Trophoblast cell (in vitro differentiated cells and primary cell): ENCODE results near the gene IL17RA.

Experiments used
- DNase-seq, 2 donors: peaks; one replicate each; pipeline ENCODE4 v3.0.0-alpha.2; 2016
- H2AFZ ChIP-seq: 2 replicates; pipeline ENCODE4 v1.6.1; 2013; ENCODE audit warnings: low read length, moderate library complexity, mild to moderate bottlenecking; ENCODE audit not compliant: insufficient read depth, poor library complexity
- H2AK5ac ChIP-seq: 2 replicates; pipeline ENCODE4 v1.6.1; 2013; ENCODE audit warnings: mild to moderate bottlenecking, low read length
- H2BK120ac ChIP-seq: 2 replicates; pipeline ENCODE4 v1.6.1; 2013; ENCODE audit warnings: low read length, mild to moderate bottlenecking, moderate library complexity; ENCODE audit not compliant: insufficient read depth, poor library complexity
- H2BK12ac ChIP-seq: 2 replicates; pipeline ENCODE4 v1.6.1; 2013; ENCODE audit warnings: mild to moderate bottlenecking, low read length, moderate library complexity
- H2BK5ac ChIP-seq: 2 replicates; pipeline ENCODE4 v1.6.1; 2013; ENCODE audit warnings: low read length, low read depth, moderate library complexity, mild to moderate bottlenecking; ENCODE audit not compliant: poor library complexity
- H3K14ac ChIP-seq: 2 replicates; pipeline ENCODE4 v1.6.1; 2013; ENCODE audit warnings: mild to moderate bottlenecking, low read length
- H3K18ac ChIP-seq: 2 replicates; pipeline ENCODE4 v1.6.1; 2013; ENCODE audit warnings: mild to moderate bottlenecking, low read length
- H3K23ac ChIP-seq: 2 replicates; pipeline ENCODE4 v1.6.1; 2013; ENCODE audit warnings: low read length
- H3K27ac ChIP-seq: 2 replicates; pipeline ENCODE4 v1.5.1; 2013; ENCODE audit warnings: low read depth, mild to moderate bottlenecking, inconsistent platforms, low read length, moderate library complexity
- H3K27me3 ChIP-seq: 2 replicates; pipeline ENCODE4 v1.6.1; 2013; ENCODE audit warnings: inconsistent platforms, mild to moderate bottlenecking, low read length, moderate library complexity; ENCODE audit not compliant: insufficient read depth
- H3K36me3 ChIP-seq, 2 experiments: 1 replicate in 1 of 2; 2 replicates in 1 of 2; pipeline ENCODE4 v1.6.1; 2013; ENCODE audit warnings: low read length in 2 of 2, mild to moderate bottlenecking in 2 of 2, moderate library complexity in 1 of 2; ENCODE audit not compliant: insufficient read depth in 2 of 2, control insufficient read depth in 1 of 2
- H3K4ac ChIP-seq: 2 replicates; pipeline ENCODE4 v1.6.1; 2013; ENCODE audit warnings: low read depth, mild to moderate bottlenecking, low read length, moderate library complexity
- H3K4me1 ChIP-seq, 2 experiments: 1 replicate in 1 of 2; 2 replicates in 1 of 2; pipeline ENCODE4 v1.6.1; 2013; ENCODE audit warnings: low read length in 2 of 2, mild to moderate bottlenecking in 2 of 2, moderate library complexity in 1 of 2; ENCODE audit not compliant: insufficient read depth in 2 of 2, control insufficient read depth in 1 of 2
- H3K4me2 ChIP-seq: 2 replicates; pipeline ENCODE4 v1.6.1; 2013; ENCODE audit warnings: inconsistent platforms, mild to moderate bottlenecking, low read length, moderate library complexity
- H3K4me3 ChIP-seq: 2 replicates; pipeline ENCODE4 v1.5.1; 2013; ENCODE audit warnings: mild to moderate bottlenecking, low read depth, low read length, inconsistent platforms
- H3K79me1 ChIP-seq: one replicate; pipeline ENCODE4 v1.6.1; 2013; ENCODE audit warnings: low read length
- H3K79me2 ChIP-seq: 2 replicates; pipeline ENCODE4 v1.6.1; 2013; ENCODE audit warnings: low read length, mild to moderate bottlenecking; ENCODE audit not compliant: control insufficient read depth, insufficient read depth, poor library complexity
- H3K9ac ChIP-seq: 2 replicates; pipeline ENCODE4 v1.6.1; 2013; ENCODE audit warnings: mild to moderate bottlenecking, low read length
- H3K9me3 ChIP-seq: 2 replicates; pipeline ENCODE4 v1.6.1; 2013; ENCODE audit warnings: low read depth, mild to moderate bottlenecking, control low read depth, inconsistent platforms, low read length; ENCODE audit not compliant: insufficient read depth
- H4K12ac ChIP-seq: 2 replicates; pipeline ENCODE4 v1.6.1; 2013; ENCODE audit warnings: low read depth, mild to moderate bottlenecking, low read length, moderate library complexity
- H4K8ac ChIP-seq: 2 replicates; pipeline ENCODE4 v1.6.1; 2013; ENCODE audit warnings: low read depth, mild to moderate bottlenecking, low read length, moderate library complexity
- H4K91ac ChIP-seq: one replicate; pipeline ENCODE4 v1.6.1; 2013; ENCODE audit warnings: low read depth, mild to moderate bottlenecking, low read length, moderate library complexity
- WGBS: extraction: QIAGEN DNeasy Blood & Tissue Kit; methylation state at CpG from one replicate; pipeline ENCODE4 v1.1.7; 2013; ENCODE audit warnings: missing lambda C conversion rate; ENCODE audit not compliant: insufficient read length, insufficient coverage; ENCODE audit errors: extremely low coverage; 5-methylcytosine and 5-hydroxymethylcytosine counted together

IL17RA gene

DNA sequence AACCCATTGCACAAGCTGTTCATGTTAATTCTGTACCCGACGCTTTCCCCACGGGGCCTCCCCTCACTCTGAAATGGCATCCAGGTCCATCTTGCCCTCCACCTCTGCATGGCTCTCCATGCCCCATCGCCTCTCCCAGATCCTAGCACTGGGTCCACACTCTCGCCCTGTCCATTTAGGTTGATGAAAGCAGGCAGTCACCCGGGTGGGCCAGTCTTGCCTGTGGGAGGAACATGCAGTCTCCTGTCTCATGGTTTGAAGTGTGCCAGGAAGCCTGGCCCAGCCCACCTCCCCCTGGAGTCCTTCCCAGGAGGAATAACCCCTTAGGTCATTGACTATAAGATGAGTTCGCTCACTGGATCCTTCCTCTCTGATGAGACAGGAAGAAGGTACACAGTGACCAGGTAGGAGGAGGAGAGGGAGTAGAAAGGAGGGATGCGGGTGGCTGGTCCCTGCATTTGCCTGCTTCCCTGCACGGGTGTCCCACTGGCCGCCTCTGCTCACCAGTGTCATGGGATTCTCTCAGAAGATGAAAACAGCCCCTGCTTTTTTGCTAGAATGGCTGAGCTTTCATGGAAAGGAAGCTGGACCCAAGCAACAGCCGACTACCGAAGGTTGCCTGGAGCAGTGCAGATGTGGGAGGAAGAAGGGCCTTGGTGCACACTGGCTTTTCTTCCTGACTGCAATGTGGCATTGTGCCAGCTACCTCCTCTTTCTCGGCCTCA lies 29.5 kb downstream of the IL17RA start:
- H4K12ac ChIP-seq = no peak overlapping the region
- no peak overlapping the region for H3K23ac ChIP-seq
- H3K27me3 ChIP-seq = no peaks in the 10 kb centered on the region
- H3K4me1 ChIP-seq = no peaks in the 10 kb centered on the region
- peaks cover 3% of the 10 kb centered on the region for H3K9me3 ChIP-seq
- H3K36me3 ChIP-seq = peaks cover 3 to 4% of the 10 kb centered on the region in 2 experiments
- no peak overlapping the region for H4K91ac ChIP-seq
- H4K8ac ChIP-seq = no peak overlapping the region
- no peak overlapping the region for H2BK12ac ChIP-seq
- DNase-seq = no peak
- no CpG with 5 or more reads among the region's 13 CpGs for WGBS
- no peak overlapping the region for H3K4me3 ChIP-seq
- H2BK120ac ChIP-seq = no peak overlapping the region
- H2AFZ ChIP-seq = no peak overlapping the region
- no peak overlapping the region for H3K27ac ChIP-seq
- H3K79me1 ChIP-seq = no peaks in the 10 kb centered on the region
- H3K4me2 ChIP-seq = no peak overlapping the region
- H2AK5ac ChIP-seq = no peak overlapping the region
- no peak overlapping the region for H3K14ac ChIP-seq
- H3K18ac ChIP-seq = no peak overlapping the region
- no peaks in the 10 kb centered on the region for H3K79me2 ChIP-seq
- no peak overlapping the region for H3K9ac ChIP-seq
- H2BK5ac ChIP-seq = no peak overlapping the region
- no peak overlapping the region for H3K4ac ChIP-seq

DNA sequence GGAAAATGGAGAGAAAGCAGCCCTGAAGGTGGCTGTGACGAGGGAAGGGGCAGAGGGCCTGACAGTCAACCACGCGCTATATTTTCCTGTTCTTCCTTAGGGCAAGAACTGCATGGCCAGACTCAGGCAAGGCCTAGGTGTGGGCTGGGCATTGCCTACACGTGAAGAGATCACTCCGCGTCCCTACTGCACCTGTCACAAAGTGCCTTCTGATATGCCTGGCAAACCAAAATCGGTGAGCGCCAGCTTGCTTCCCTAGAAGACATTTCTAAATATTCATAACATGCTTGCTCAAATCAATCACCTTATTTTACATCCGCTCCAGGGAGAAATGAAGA lies 30.1 kb downstream of the IL17RA start:
- Histone ChIP-seq H3K23ac (no peak overlapping the region), H3K9ac (no peak overlapping the region), H3K79me1 (no peaks in the 10 kb centered on the region), H3K4ac (no peak overlapping the region), H2BK5ac (no peak overlapping the region), H3K79me2 (no peaks in the 10 kb centered on the region), H3K4me1 (no peaks in the 10 kb centered on the region), H4K91ac (no peak overlapping the region), H3K18ac (no peak overlapping the region), H3K27ac (no peak overlapping the region), H2AFZ (no peak overlapping the region), H2BK12ac (no peak overlapping the region), H3K14ac (no peak overlapping the region), H4K12ac (no peak overlapping the region), H3K4me3 (no peak overlapping the region), H2BK120ac (no peak overlapping the region), H3K27me3 (no peaks in the 10 kb centered on the region), H4K8ac (no peak overlapping the region), H3K36me3 (no peaks in the 10 kb centered on the region), H3K9me3 (peaks cover 6% of the 10 kb centered on the region), H2AK5ac (no peak overlapping the region), H3K4me2 (no peak overlapping the region)
- WGBS = no CpG with 5 or more reads among the region's 9 CpGs
- DNase-seq = no peak

DNA sequence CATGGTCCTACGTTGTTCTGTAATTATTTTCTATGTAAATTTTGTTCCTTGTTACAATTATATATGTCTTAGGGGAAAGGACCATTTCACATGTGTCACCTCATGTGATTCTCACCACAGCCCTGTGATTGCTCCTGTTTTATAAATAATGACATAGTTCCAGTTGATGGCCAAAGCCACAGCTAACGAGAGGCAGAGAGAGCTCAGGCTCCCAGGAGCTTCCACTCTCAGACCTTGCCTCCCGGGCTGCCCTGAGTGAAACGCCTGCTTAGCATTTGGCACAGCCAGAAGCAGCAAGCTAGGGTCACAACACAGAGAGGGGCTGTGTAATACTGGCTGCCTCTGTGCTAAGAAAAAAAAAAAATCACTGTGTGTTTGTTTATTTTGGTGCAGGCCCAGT lies 30.4 kb downstream of the IL17RA start:
- no peak overlapping the region for H2BK5ac ChIP-seq
- no peaks in the 10 kb centered on the region for H3K79me1 ChIP-seq
- no CpG with 5 or more reads among the region's 4 CpGs for WGBS
- H2BK120ac ChIP-seq = no peak overlapping the region
- H3K27me3 ChIP-seq = no peaks in the 10 kb centered on the region
- H3K4me3 ChIP-seq = no peak overlapping the region
- no peak overlapping the region for H2BK12ac ChIP-seq
- no peak overlapping the region for H4K91ac ChIP-seq
- no peak overlapping the region for H2AK5ac ChIP-seq
- DNase-seq = no peak
- no peak overlapping the region for H3K9ac ChIP-seq
- H3K79me2 ChIP-seq = no peaks in the 10 kb centered on the region
- H4K8ac ChIP-seq = no peak overlapping the region
- no peaks in the 10 kb centered on the region for H3K36me3 ChIP-seq
- H2AFZ ChIP-seq = no peak overlapping the region
- H3K18ac ChIP-seq = no peak overlapping the region
- H3K4ac ChIP-seq = no peak overlapping the region
- H3K27ac ChIP-seq = no peak overlapping the region
- H3K23ac ChIP-seq = no peak overlapping the region
- peaks cover 0 to 2% of the 10 kb centered on the region in 2 experiments for H3K4me1 ChIP-seq
- H3K4me2 ChIP-seq = no peak overlapping the region
- no peak overlapping the region for H3K14ac ChIP-seq
- H4K12ac ChIP-seq = no peak overlapping the region
- H3K9me3 ChIP-seq = peaks cover 7% of the 10 kb centered on the region

DNA sequence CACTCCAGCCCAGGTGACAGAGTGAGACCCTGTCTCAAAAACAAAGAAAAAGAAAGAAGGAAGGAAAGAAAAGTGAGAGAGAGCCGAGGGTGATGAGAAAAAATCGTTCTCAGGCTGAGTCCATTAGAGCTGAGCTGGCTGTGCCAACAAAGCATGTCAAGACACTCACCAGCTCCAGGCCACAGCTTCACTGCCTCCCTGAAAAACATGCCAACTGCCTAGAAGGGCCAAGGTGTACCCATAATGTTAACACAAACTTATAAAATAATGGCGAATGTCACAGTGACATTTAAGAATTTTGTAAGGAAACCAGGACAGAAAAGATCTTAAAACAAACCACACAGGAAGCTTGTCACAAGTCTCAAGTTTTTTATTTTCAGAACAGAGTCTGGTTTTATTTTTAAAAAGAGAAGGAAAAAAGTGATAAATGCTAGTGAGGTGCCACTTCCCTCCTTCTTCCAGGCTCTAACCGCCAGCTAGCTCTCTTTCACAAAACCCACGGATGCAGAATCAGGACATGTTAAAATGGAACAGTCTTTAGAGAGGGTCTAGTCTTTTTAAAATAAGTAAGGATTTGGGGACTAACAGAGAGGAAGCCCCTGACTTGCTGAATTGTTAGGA lies 31.3 kb downstream of the IL17RA start:
- no peak overlapping the region for H3K18ac ChIP-seq
- no peaks in the 10 kb centered on the region for H3K79me1 ChIP-seq
- H2BK12ac ChIP-seq = no peak overlapping the region
- H2AK5ac ChIP-seq = no peak overlapping the region
- H3K14ac ChIP-seq = no peak overlapping the region
- H3K9me3 ChIP-seq = peaks cover 6% of the 10 kb centered on the region
- H4K12ac ChIP-seq = no peak overlapping the region
- DNase-seq = no peak
- H3K79me2 ChIP-seq = no peaks in the 10 kb centered on the region
- no peak overlapping the region for H4K91ac ChIP-seq
- no peak overlapping the region for H3K4ac ChIP-seq
- H3K4me2 ChIP-seq = no peak overlapping the region
- H2BK5ac ChIP-seq = no peak overlapping the region
- no peak overlapping the region for H3K9ac ChIP-seq
- WGBS = no CpG with 5 or more reads among the region's 5 CpGs
- no peak overlapping the region for H2BK120ac ChIP-seq
- no peaks in the 10 kb centered on the region for H3K36me3 ChIP-seq
- no peak overlapping the region for H3K4me3 ChIP-seq
- H3K27ac ChIP-seq = no peak overlapping the region
- no peak overlapping the region for H3K23ac ChIP-seq
- no peaks in the 10 kb centered on the region for H3K27me3 ChIP-seq
- H3K4me1 ChIP-seq = peaks cover 0 to 2% of the 10 kb centered on the region in 2 experiments
- H4K8ac ChIP-seq = no peak overlapping the region
- no peak overlapping the region for H2AFZ ChIP-seq
